GM11168 (cell line): Measurements from ENCODE around the gene GRAMD2B.
"Not testable (repeated sequence)": the region's sequence is repeated elsewhere in the genome, so short reads cannot be mapped to it uniquely, and the experiment has no call there.

Source experiments
- in situ Hi-C: fragments of 300-500 bp; cut with MboI; formaldehyde crosslinking; loops from one replicate; pipeline ENCODE4 v1.12.0; 2022; ENCODE audit warnings: low sequenced_read_pairs; ENCODE audit not compliant: unreplicated experiment

The GRAMD2B gene

DNA sequence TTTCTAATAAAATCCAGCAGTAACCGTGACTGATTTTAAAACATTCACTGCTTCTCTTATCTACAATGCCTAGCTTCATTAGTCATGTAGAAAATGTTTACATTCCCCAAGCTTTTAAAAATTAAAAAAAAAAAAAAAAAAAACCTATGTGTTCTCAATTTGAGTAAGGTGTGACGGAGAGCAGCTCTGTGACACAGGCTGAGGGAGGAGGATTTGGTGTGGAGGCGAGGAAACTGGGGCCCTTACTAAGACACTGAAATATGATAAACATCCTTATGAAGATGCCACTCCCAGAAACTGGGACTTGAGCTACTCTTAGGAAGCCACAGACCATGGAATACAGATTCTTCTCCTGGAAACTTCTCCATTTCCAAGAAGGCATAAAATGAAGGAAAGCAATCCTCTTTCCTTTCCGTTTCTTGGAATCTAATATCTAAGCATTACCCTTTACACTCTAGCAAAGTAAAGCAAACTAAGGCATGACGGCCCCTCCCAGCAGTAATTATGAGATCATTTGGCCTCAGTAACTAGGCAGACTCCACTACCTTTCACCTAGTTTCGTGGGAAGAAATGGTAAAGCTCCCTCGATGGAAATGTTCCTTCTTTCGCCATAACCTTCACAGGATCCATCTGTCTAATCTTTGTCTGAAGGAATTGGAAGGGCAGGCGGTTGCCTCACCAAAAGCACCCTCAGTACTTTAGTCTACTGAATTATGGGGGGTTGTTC, 23.5 kb downstream of the GRAMD2B start:
- in situ Hi-C loops: no loop called here

GRCh38 chr5:126448720-126449119, 25.5 kb downstream of the GRAMD2B start:
- in situ Hi-C loops: no loop called here

DNA sequence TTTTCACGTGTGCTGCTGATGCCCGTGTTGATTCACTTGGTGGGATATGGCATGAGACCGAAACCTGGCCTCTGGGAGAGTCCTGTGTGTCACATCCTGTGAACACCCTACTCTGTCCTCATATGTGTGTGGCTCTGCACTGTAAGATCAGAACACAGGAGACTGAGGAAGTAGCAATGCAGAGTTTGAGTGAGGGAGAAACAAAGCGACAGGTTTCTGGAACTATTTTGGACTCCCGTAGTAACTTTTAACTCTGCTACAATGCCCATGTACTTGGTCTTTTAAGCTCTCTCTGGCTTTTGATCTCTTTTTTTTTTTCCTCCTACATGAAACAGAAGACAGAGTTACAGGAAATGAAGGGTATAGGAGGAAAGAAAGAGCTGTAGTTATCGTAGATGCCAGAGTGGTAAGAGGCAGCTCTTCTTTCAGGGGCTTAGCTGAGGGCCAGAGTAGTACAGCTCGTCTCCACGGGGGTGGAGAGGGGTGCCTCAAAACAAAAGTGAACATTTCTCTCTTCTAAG, 26.6 kb downstream of the GRAMD2B start:
- in situ Hi-C loops: no loop called here

DNA sequence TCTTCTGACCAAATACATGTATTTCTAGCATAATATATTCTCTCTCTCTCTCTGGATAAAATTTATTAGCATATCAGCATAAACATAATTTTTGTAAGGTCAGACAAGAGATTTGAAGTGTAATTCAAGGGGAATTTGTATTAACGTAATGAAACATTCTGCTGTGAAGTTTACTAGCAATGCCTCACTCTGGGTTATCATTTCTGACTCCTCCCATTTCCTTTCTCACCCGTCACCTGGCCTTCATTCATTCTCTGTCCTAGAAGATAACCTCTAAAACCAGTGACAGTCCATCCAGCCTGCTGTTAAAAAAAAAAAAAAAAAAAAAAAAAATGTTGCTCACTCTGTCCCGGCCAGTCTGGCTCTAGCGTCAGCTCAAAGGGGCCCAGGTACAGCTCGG, 27.1 kb downstream of the GRAMD2B start:
- in situ Hi-C loops: no loop called here

DNA sequence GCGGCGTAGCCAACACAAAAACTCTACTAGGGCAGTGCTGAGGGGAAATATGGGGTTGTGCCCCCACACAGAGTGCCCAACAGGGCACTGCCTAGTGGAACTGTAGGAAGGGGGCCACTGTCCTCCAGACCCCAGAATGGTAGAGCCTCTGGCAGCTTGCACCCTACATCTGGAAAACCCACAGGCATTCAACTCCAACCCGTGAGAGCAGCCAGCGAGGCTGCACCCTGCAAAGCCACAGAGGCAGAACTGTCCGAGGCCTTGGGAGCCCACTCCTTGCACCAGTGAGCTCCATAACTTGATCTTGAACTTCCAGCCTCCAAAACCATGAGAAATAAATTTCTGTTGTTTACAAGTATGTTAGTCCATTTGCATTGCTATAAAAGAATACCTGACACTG, 27.7 kb downstream of the GRAMD2B start:
- in situ Hi-C loops: no loop called here

- in situ Hi-C loops: no loop called here
Measured at GRCh38 chr5:126452477-126452876, 29.3 kb downstream of the GRAMD2B start.

GRCh38 chr5:126454081-126454480, 30.9 kb downstream of the GRAMD2B start:
- in situ Hi-C loops: no loop called here

- in situ Hi-C loops: no loop called here
Measured at GRCh38 chr5:126454535-126454934, 31.3 kb downstream of the GRAMD2B start.

DNA sequence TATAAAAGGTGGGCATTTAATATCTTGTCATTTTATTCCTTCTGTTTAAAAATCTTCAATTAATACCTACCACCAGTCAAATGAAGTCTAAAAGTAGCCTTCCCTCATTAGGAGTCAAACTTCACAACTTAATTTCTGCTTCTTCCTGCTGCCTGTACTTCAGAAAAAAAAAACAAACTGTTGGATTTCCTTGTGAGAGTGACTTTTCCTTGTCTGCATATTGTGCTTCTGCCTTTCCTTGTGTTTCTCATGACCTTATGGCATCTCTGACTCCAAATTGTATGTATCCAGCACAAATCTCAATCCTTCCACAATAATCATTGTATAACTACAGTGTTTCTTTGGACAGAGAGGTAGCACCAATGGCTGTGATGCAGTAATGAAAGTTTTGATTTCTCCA, 32.1 kb downstream of the GRAMD2B start:
- in situ Hi-C loops: no loop called here

- in situ Hi-C loops: no loop called here
Measured at GRCh38 chr5:126455728-126456127, 32.5 kb downstream of the GRAMD2B start.

DNA sequence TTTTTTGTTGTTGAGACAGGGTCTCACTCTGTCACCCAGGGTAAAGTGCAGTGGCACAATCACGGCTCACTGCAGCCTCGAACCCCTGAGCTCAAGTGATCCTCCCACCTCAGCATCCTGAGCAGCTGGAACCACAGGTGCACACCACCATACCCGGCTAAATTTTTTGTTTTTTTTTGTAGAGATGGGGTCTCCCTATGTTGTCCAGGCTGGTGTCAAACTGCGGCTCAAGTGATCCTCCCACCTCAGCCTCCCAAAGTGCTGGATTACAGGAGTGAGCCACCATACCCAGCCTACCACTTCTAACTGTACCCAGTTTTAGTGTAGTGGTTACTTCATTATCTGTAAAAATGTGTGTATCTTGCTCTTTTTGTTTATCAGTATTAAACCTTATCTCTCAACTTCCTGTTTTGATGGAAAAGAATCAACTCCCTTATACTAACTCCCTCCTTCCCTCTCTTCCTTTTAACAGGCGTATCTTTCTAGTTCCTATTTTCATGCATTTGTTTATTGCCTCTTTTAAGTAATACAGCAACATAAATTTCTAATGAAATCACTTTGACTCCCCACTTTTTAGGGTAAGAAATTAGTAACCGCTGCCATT, 33.1 kb downstream of the GRAMD2B start:
- in situ Hi-C loops: no loop called here

GRCh38 chr5:126460459-126460858, 37.2 kb downstream of the GRAMD2B start:
- in situ Hi-C loops: no loop called here

DNA sequence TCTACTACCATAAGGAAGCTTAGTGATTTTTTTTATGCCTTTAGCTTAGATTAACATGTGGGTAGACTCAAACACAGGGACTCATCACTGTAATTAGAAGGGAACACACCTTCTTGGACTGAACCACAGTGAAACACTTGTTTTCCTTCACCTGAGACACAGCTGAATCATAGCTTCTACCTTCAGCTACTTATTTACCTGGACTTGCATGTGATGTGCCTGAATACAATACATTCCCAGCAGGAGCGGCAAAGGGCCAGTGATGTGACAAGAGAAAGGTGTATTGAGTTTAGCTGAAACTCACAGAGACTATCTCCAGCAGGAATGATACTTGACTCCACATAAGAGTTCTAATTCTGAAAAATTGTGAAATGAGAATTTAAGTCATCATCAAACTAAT, 37.8 kb downstream of the GRAMD2B start:
- in situ Hi-C loops: no loop called here

GRCh38 chr5:126461838-126462237, 38.6 kb downstream of the GRAMD2B start:
- in situ Hi-C loops: no loop called here

DNA sequence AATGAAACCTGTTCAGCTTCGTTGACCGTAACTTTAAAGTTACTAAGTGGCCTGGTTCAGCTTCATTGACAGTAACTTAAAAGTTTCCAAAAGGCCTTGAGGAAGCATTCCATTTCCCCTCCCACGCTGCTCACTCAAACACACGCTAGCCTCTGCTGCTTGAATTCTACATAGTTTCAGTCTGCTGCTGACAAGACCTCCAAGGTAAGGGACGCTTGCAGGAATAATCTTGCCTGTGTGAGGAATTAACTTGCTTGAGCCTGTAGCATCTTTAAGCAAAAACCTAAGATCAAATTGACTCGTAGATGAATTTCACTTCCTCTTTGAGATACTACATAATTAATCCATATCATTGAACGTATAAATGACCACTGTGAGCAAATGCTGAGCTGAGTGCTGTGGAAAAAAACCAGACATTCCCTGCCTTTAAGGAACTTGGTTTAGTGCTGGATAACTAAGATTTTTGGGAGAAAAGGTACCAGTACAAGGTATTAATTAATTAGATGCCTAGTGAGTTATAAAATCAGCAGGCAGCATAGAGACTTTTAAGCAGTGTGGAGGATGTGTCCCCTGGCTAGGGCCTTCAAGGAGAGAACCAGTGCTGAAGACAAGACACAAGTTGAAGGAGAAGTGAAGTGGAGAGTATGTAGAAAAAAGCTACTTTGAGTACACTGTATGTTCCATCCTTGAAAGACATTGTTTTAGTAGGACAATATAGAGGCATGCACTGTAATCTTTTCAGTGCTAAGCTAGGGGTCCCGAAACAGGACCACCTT, 39.2 kb downstream of the GRAMD2B start:
- in situ Hi-C loops: no loop called here

DNA sequence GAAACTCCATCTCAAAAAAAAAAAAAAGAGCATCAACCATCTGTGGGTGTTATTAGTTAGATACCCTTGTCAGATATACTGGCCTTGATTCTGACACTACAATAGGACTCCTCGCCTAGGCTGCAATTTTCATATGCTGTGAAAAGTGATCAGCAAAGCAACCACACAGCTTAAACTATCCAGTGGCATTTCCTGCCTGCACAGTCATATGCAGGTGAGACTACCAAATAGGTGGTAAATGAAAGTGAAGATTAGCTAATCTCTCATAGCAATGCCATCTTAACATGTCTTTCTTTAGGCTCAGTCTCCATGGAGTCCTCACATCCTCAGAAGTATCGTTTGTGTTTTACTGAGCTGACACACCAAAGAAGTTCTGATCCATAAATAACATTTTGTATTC, 40.8 kb downstream of the GRAMD2B start:
- in situ Hi-C loops: no loop called here

- in situ Hi-C loops: no loop called here
Measured at GRCh38 chr5:126464959-126465358, 41.8 kb downstream of the GRAMD2B start.

DNA sequence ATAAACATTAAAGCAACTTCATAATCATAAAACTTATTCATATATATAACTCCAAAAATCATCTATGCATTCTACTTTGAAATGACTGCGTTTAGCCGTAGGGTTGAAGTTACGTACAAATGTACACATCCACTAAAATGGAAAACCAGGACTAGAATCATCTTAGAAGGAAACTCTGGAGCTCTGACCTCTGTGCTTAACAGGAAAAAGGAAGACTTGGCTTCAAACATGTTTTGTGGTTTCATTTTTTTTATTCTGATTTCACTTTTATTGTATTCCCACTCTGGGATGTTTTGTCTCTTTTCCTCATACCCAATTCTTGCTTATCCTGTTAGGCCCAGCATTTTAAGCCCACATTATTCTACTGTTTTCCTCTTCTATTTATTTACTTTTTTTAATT, 44.9 kb downstream of the GRAMD2B start:
- in situ Hi-C loops: no loop called here

- in situ Hi-C loops: no loop called here
Measured at GRCh38 chr5:126469536-126470316, 46.5 kb downstream of the GRAMD2B start.

- in situ Hi-C loops: not testable (repeated sequence)
Measured at GRCh38 chr5:126470529-126470928, 47.3 kb downstream of the GRAMD2B start.
